OCI-LY3 (cell line): ENCODE results near the gene CARD11.

Experiments used
- H2AFZ ChIP-seq: fragments of 200-600, 300-600 bp; shearing (Covaris generic); 2 replicates; pipeline ENCODE4 v1.6.0; 2014; ENCODE audit warnings: antibody characterized with exemption, low read depth, low read length
- H3K27ac ChIP-seq: fragments of 200-600, 300-600 bp; sonication (generic); 2 replicates; pipeline ENCODE4 v1.5.1; 2014; ENCODE audit warnings: mild to moderate bottlenecking, low read length, moderate library complexity, mixed read lengths
- H3K27me3 ChIP-seq: fragments of 200-600, 300-600 bp; sonication (generic); 2 replicates; pipeline ENCODE4 v1.6.1; 2014; ENCODE audit warnings: low read depth, low read length, mixed read lengths
- H3K36me3 ChIP-seq: fragments of 200-600, 300-600 bp; sonication (generic); replicated peaks from 2 replicates; pipeline ENCODE3; 2014; ENCODE audit warnings: low read depth, low read length, mixed read lengths
- H3K4me1 ChIP-seq: fragments of 300-600, 200-600 bp; sonication (generic); 2 replicates; pipeline ENCODE4 v1.6.1; 2014; ENCODE audit warnings: low read length, mixed read lengths
- H3K4me2 ChIP-seq: fragments of 200-600, 300-600 bp; sonication (generic); 2 replicates; pipeline ENCODE4 v1.6.1; 2014; ENCODE audit warnings: low read length, mixed read lengths
- H3K4me3 ChIP-seq: fragments of 300-600, 200-600 bp; sonication (generic); 2 replicates; pipeline ENCODE4 v1.5.1; 2014; ENCODE audit warnings: antibody characterized with exemption, mild to moderate bottlenecking, low read length, moderate library complexity
- H3K79me2 ChIP-seq: fragments of 300-600, 200-600 bp; shearing (Covaris generic); 2 replicates; pipeline ENCODE4 v1.6.1; 2014; ENCODE audit warnings: mild to moderate bottlenecking, low read length, mixed read lengths
- H3K9ac ChIP-seq: fragments of 300-600, 200-600 bp; shearing (Covaris generic); 2 replicates; pipeline ENCODE4 v1.6.0; 2014; ENCODE audit warnings: mild to moderate bottlenecking, low read length, moderate library complexity
- H3K9me3 ChIP-seq: fragments of 200-600, 300-600 bp; shearing (Covaris generic); 2 replicates; pipeline ENCODE4 v1.6.1; 2014; ENCODE audit warnings: low read length, mixed read lengths; ENCODE audit not compliant: insufficient read depth
- H4K20me1 ChIP-seq: fragments of 200-600, 300-600 bp; sonication (generic); 2 replicates; pipeline ENCODE4 v1.6.1; 2016; ENCODE audit warnings: low read length, mixed read lengths; ENCODE audit not compliant: insufficient read depth
- CTCF ChIP-seq: fragments of 200-600, 300-600 bp; sonication (generic); IDR thresholded peaks from 2 replicates; pipeline ENCODE4 v1.5.1; 2014; ENCODE audit warnings: antibody characterized with exemption, low read length, low read depth
- EZH2phosphoT487 ChIP-seq: fragments of 200-600 bp; shearing (Covaris generic); IDR thresholded peaks from 2 replicates; pipeline ENCODE4 v1.6.1; 2018; ENCODE audit warnings: antibody characterized with exemption, mixed run types, low read depth

The CARD11 gene

GRCh38 chr7:3068530-3068929 is 24.9 kb upstream of the CARD11 start:
- no peaks in the 10 kb centered on the region for H4K20me1 ChIP-seq
- no peak overlapping the region for H3K4me2 ChIP-seq
- H3K4me3 ChIP-seq = no peak overlapping the region
- no peaks in the 10 kb centered on the region for H3K36me3 ChIP-seq
- H3K27ac ChIP-seq = no peak overlapping the region
- H3K79me2 ChIP-seq = no peaks in the 10 kb centered on the region
- no peaks in the 10 kb centered on the region for H3K9me3 ChIP-seq
- no peak overlapping the region for H3K9ac ChIP-seq
- no peaks in the 10 kb centered on the region for H3K4me1 ChIP-seq
- H2AFZ ChIP-seq = no peak overlapping the region
- TF ChIP-seq EZH2phosphoT487 (no peak), CTCF (no peak)
- no peaks in the 10 kb centered on the region for H3K27me3 ChIP-seq

- Histone ChIP-seq H3K36me3 (no peaks in the 10 kb centered on the region), H2AFZ (no peak overlapping the region), H3K79me2 (no peaks in the 10 kb centered on the region), H3K9ac (no peak overlapping the region), H3K9me3 (no peaks in the 10 kb centered on the region), H3K27me3 (no peaks in the 10 kb centered on the region), H4K20me1 (no peaks in the 10 kb centered on the region), H3K4me1 (peaks cover 3% of the 10 kb centered on the region; the same call in 1 of the 2 replicates), H3K27ac (no peak overlapping the region), H3K4me2 (no peak overlapping the region), H3K4me3 (no peak overlapping the region)
- no peak for TF ChIP-seq CTCF
- TF ChIP-seq EZH2phosphoT487 = no peak
Measured at GRCh38 chr7:3067606-3068380, 24.1 kb upstream of the CARD11 start.

- no peaks in the 10 kb centered on the region for H4K20me1 ChIP-seq
- H3K4me2 ChIP-seq = no peak overlapping the region
- no peaks in the 10 kb centered on the region for H3K79me2 ChIP-seq
- H3K27me3 ChIP-seq = no peaks in the 10 kb centered on the region
- TF ChIP-seq EZH2phosphoT487 (no peak), CTCF (no peak)
- H3K9me3 ChIP-seq = no peaks in the 10 kb centered on the region
- H3K36me3 ChIP-seq = no peaks in the 10 kb centered on the region
- no peak overlapping the region for H3K4me3 ChIP-seq
- no peak overlapping the region for H3K9ac ChIP-seq
- H3K4me1 ChIP-seq = peaks cover 3% of the 10 kb centered on the region; the same call in 1 of the 2 replicates
- H3K27ac ChIP-seq = no peak overlapping the region
- H2AFZ ChIP-seq = no peak overlapping the region
Measured at GRCh38 chr7:3067193-3067592, 23.5 kb upstream of the CARD11 start.

GRCh38 chr7:3066506-3066905 is 22.8 kb upstream of the CARD11 start:
- Histone ChIP-seq H3K4me3 (no peak overlapping the region), H3K9me3 (no peaks in the 10 kb centered on the region), H3K27me3 (no peaks in the 10 kb centered on the region), H3K79me2 (no peaks in the 10 kb centered on the region), H3K4me2 (no peak overlapping the region), H2AFZ (no peak overlapping the region), H3K9ac (no peak overlapping the region), H3K36me3 (no peaks in the 10 kb centered on the region), H3K4me1 (peaks cover 3% of the 10 kb centered on the region; the same call in 1 of the 2 replicates), H4K20me1 (no peaks in the 10 kb centered on the region), H3K27ac (no peak overlapping the region)
- TF ChIP-seq EZH2phosphoT487 = no peak
- TF ChIP-seq CTCF = no peak
